ENCODE results near the gene NUP42.

NUP42 gene

GRCh38 chr7:23226844-23227450 lies 45.1 kb downstream of the NUP42 start:
- no peak overlapping the region for H3K27ac ChIP-seq (replicated peaks)
- DNase-seq (ENCODE audit: low read depth in 1 of 2, low spot score in 1 of 2): no peak
- no peak overlapping the region for H3K4me3 ChIP-seq (replicated peaks; ENCODE audit: insufficient read depth, low read length)
- TF ChIP-seq CTCF (IDR thresholded peaks at IDR 0.05; ENCODE audit: insufficient read depth, low read length): no peak
- TF ChIP-seq POLR2AphosphoS5 (IDR thresholded peaks at IDR 0.05; ENCODE audit: low read depth): no peak
- TF ChIP-seq REST (IDR thresholded peaks at IDR 0.05; ENCODE audit: insufficient replicate concordance, low read depth): no peak
- no peak for TF ChIP-seq SPI1 (IDR thresholded peaks at IDR 0.05; ENCODE audit: borderline replicate concordance, low read depth)
- TF ChIP-seq GABPA (IDR thresholded peaks at IDR 0.05; ENCODE audit: low read depth): no peak
- no peaks in the 10 kb centered on the region for H3K27me3 ChIP-seq (ENCODE audit: insufficient read depth, poor library complexity, severe bottlenecking)

DNA sequence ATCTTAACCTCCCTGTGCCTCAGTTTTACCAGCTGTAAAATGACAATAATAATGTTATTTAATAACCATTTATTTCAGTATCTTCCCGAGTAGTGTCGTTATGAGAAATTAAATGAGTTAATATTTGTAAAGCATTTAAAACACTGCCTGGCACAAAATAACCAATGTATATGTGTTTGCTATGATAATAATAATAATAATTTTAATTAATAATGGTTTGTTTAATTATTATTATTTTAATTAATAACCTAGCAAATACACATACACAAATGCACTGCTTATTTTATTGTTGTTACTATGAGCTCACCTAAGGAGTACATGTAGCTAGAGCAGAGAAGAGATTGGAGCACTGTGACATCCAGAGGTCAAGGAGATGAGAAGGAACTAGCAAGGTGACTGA lies 46.6 kb downstream of the NUP42 start:
- Histone ChIP-seq H3K4me3 (replicated peaks; ENCODE audit: insufficient read depth, low read length) (no peak overlapping the region), H3K27ac (replicated peaks) (no peak overlapping the region), H3K27me3 (ENCODE audit: insufficient read depth, poor library complexity, severe bottlenecking) (no peaks in the 10 kb centered on the region)
- no peak for TF ChIP-seq POLR2AphosphoS5 (IDR thresholded peaks at IDR 0.05; ENCODE audit: low read depth)
- TF ChIP-seq SPI1 (IDR thresholded peaks at IDR 0.05; ENCODE audit: borderline replicate concordance, low read depth): no peak
- TF ChIP-seq GABPA (IDR thresholded peaks at IDR 0.05; ENCODE audit: low read depth): no peak
- no peak for TF ChIP-seq CTCF (IDR thresholded peaks at IDR 0.05; ENCODE audit: insufficient read depth, low read length)
- no peak for DNase-seq (ENCODE audit: low read depth in 1 of 2, low spot score in 1 of 2)

DNA sequence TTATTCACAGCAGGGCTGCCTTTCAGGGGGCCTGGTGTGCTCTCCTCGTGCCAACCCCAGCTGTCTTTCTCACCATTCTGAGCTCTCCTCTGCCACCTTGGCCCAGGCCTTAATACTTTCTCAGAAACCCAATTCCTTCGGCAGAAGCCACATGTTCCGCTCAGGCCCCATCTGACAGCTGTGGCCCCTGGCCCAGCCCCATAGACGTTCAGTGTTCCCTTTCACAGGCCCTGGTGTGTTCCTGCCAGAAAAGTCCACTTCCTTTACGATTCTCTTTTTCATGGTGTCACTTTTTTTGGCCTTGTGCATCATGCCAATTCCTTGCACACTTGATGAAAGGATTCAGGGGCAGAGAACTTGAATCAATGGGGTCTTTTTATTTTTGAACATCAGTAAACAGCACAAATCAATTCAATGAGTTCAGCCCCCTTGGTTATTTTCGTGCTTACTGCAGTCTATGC lies 48.8 kb downstream of the NUP42 start:
- no peak for DNase-seq (ENCODE audit: low read depth in 1 of 2, low spot score in 1 of 2)
- TF ChIP-seq REST (IDR thresholded peaks at IDR 0.05; ENCODE audit: insufficient replicate concordance, low read depth): no peak
- Histone ChIP-seq H3K27ac (replicated peaks) (no peak overlapping the region), H3K4me3 (replicated peaks; ENCODE audit: insufficient read depth, low read length) (no peak overlapping the region), H3K27me3 (ENCODE audit: insufficient read depth, poor library complexity, severe bottlenecking) (no peaks in the 10 kb centered on the region)

DNA sequence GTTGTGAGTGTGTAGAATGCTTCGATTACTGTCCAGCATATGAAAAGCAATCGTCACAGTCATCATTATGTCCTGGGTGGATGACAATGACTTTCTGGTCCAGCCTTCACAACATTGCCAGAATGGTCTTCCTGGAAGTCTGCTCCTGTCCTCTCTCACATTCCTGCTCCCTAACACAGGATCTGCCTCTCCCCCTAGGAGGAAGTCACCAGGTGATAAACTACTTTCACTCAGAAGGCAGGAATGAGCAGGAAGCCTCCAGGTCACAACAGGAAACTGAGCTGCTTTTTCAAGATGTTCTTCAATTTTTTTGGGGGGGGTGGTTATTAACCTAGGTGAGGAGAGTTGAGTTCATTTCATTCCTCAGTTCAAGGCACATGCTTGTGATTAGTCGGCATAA lies 51.1 kb downstream of the NUP42 start:
- Histone ChIP-seq H3K27me3 (ENCODE audit: insufficient read depth, poor library complexity, severe bottlenecking) (no peaks in the 10 kb centered on the region), H3K27ac (replicated peaks) (no peak overlapping the region), H3K4me3 (replicated peaks; ENCODE audit: insufficient read depth, low read length) (no peak overlapping the region)
- no peak for DNase-seq (ENCODE audit: low read depth in 1 of 2, low spot score in 1 of 2)
- TF ChIP-seq POLR2AphosphoS5 (IDR thresholded peaks at IDR 0.05; ENCODE audit: low read depth): no peak
- no peak for TF ChIP-seq SPI1 (IDR thresholded peaks at IDR 0.05; ENCODE audit: borderline replicate concordance, low read depth)
- TF ChIP-seq GABPA (IDR thresholded peaks at IDR 0.05; ENCODE audit: low read depth): no peak
- no peak for TF ChIP-seq CTCF (IDR thresholded peaks at IDR 0.05; ENCODE audit: insufficient read depth, low read length)
- no peak for TF ChIP-seq REST (IDR thresholded peaks at IDR 0.05; ENCODE audit: insufficient replicate concordance, low read depth)
